HepG2 (cell line): ENCODE results near the gene HSD11B2. TPM values are rescaled to one million over a fixed set of nuclear protein-coding genes. Genes with fewer than 3 reads are reported as not detected.

Experiments used
- ARID2 ChIP-seq: sonication (generic); formaldehyde crosslinking; IDR thresholded peaks from 2 replicates; pipeline ENCODE4 v1.8.1; 2022; ENCODE audit warnings: mild to moderate bottlenecking, missing genetic modification reagents, borderline replicate concordance
- ATF1 ChIP-seq: IDR thresholded peaks from 2 replicates; pipeline ENCODE4 v1.6.1; 2016; ENCODE audit warnings: mild to moderate bottlenecking, control low read depth
- CENPT ChIP-seq: sonication (generic); formaldehyde crosslinking; IDR thresholded peaks from 2 replicates; pipeline ENCODE4 v1.8.0; 2022; ENCODE audit warnings: low read depth, mild to moderate bottlenecking, moderate library complexity, missing genetic modification reagents
- ELF1 ChIP-seq: sonication (generic); formaldehyde crosslinking; IDR thresholded peaks from 2 replicates; pipeline ENCODE4 v1.4.0; 2020; ENCODE audit warnings: missing genetic modification reagents
- IRF2 ChIP-seq: IDR thresholded peaks from 2 replicates; pipeline ENCODE4 v1.6.1; 2018; ENCODE audit warnings: missing genetic modification reagents, missing compliant biosample characterization
- MAFK ChIP-seq, 2 experiments: IDR thresholded peaks in 1 of 2; conservative IDR thresholded peaks in 1 of 2; 2 replicates each; pipeline ENCODE4 v1.6.1; 2011; ENCODE audit warnings: improper control_type of control experiment in 2 of 2, low read length in 2 of 2
- MEF2D ChIP-seq: sonication (generic); formaldehyde crosslinking; IDR thresholded peaks from 2 replicates; pipeline ENCODE4 v1.5.1; 2020; ENCODE audit warnings: mild to moderate bottlenecking, missing genetic modification reagents
- NFATC3 ChIP-seq: sonication (generic); formaldehyde crosslinking; IDR thresholded peaks from 2 replicates; pipeline ENCODE4 v1.5.1; 2020; ENCODE audit warnings: mild to moderate bottlenecking, missing genetic modification reagents
- NFRKB ChIP-seq: fragments of 450-650 bp; IDR thresholded peaks from 2 replicates; pipeline ENCODE4 v1.6.1; 2017
- PAF1 ChIP-seq: IDR thresholded peaks from 2 replicates; pipeline ENCODE4 v1.6.1; 2016; ENCODE audit warnings: missing genetic modification reagents, missing compliant biosample characterization
- PREB ChIP-seq: sonication (generic); formaldehyde crosslinking; IDR thresholded peaks from 2 replicates; pipeline ENCODE4 v1.4.0; 2020; ENCODE audit warnings: missing genetic modification reagents
- SIN3A ChIP-seq: IDR thresholded peaks from 2 replicates; pipeline ENCODE4 v1.6.1; 2011; ENCODE audit warnings: low read depth, mild to moderate bottlenecking, control low read depth, low read length, borderline replicate concordance
- SSRP1 ChIP-seq: IDR thresholded peaks from 2 replicates; pipeline ENCODE4 v1.6.1; 2016; ENCODE audit warnings: control low read depth
- TERF1 ChIP-seq: sonication (generic); formaldehyde crosslinking; IDR thresholded peaks from 2 replicates; pipeline ENCODE4 v1.8.0; 2022; ENCODE audit warnings: mild to moderate bottlenecking, missing genetic modification reagents, moderate library complexity
- TFAP4 ChIP-seq: sonication (generic); IDR thresholded peaks from 2 replicates; pipeline ENCODE4 v1.6.1; 2016; ENCODE audit warnings: low read depth, borderline replicate concordance
- ZFP91 ChIP-seq: sonication (generic); formaldehyde crosslinking; IDR thresholded peaks from 2 replicates; pipeline ENCODE4 v1.9.0; 2022; ENCODE audit warnings: missing genetic modification reagents, mild to moderate bottlenecking, borderline replicate concordance
- ZNF18 ChIP-seq: sonication (generic); formaldehyde crosslinking; IDR thresholded peaks from 2 replicates; pipeline ENCODE4 v1.8.0; 2022; ENCODE audit warnings: mild to moderate bottlenecking, missing genetic modification reagents; ENCODE audit not compliant: insufficient replicate concordance
- ZNF432 ChIP-seq: sonication (generic); formaldehyde crosslinking; IDR thresholded peaks from 2 replicates; pipeline ENCODE4 v1.5.0; 2020; ENCODE audit warnings: missing genetic modification reagents, mild to moderate bottlenecking, borderline replicate concordance
- ZNF501 ChIP-seq: sonication (generic); formaldehyde crosslinking; IDR thresholded peaks from 2 replicates; pipeline ENCODE4 v1.5.1; 2020; ENCODE audit warnings: mild to moderate bottlenecking, moderate library complexity, missing genetic modification reagents
- ZNF562 ChIP-seq: sonication (generic); formaldehyde crosslinking; IDR thresholded peaks from 2 replicates; pipeline ENCODE4 v1.8.0; 2022; ENCODE audit warnings: missing genetic modification reagents, borderline replicate concordance
- ZNF577 ChIP-seq: sonication (generic); formaldehyde crosslinking; IDR thresholded peaks from 2 replicates; pipeline ENCODE4 v1.4.0; 2020; ENCODE audit warnings: mild to moderate bottlenecking, low read depth, missing genetic modification reagents, borderline replicate concordance
- ZNF713 ChIP-seq: sonication (generic); formaldehyde crosslinking; IDR thresholded peaks from 2 replicates; pipeline ENCODE4 v1.4.0; 2020; ENCODE audit warnings: mild to moderate bottlenecking, missing genetic modification reagents
- ZNF83 ChIP-seq: sonication (generic); formaldehyde crosslinking; IDR thresholded peaks from 2 replicates; pipeline ENCODE4 v1.4.0; 2020; ENCODE audit warnings: missing genetic modification reagents, mild to moderate bottlenecking, borderline replicate concordance
- polyA plus RNA-seq, 8 experiments: library from polyadenylated mRNA; depleted of rRNA in 3 of 8; stranded (reverse) in 7 of 8; unstranded in 1 of 8; fragments of >200 nt; fragmentation: Illumina TruSeq in 4 of 8; extraction: Trizol in 4 of 8; gene quantifications; 2 replicates each; pipeline versions ENCODE4 v1.2.1 to v1.2.3, GENCODE V29; 2011 to 2016; ENCODE audit warnings: low read depth in 4 of 8, missing spikeins in 1 of 8, mixed read lengths in 1 of 8; ENCODE audit not compliant: insufficient read depth in 1 of 8
- total RNA-seq, 5 experiments: library from RNA; depleted of rRNA; stranded (reverse); fragments of >200 nt; fragmentation: Illumina TruSeq; extraction: Trizol; gene quantifications; 2 replicates each; pipeline ENCODE4 v1.2.3, GENCODE V29; 2016; ENCODE audit warnings: low read depth in 1 of 5

Gene HSD11B2
- total and polyA plus RNA-seq, 2 of the 13 experiments (the other 11 are each of a cell fraction or from before 2014, with no cell fraction given): 8.9 to 13.6 TPM

GRCh38 chr16:67415872-67416793, 14.8 kb upstream of the HSD11B2 start, which contains the start of gene ZDHHC1 (continued):
- TF ChIP-seq SIN3A (peak; percentile 52; the same call in 1 of the 2 replicates), ZNF501 (CRISPR knock-in tag) (peak; percentile 93), ZNF713 (peak; percentile 55; the same call in 1 of the 2 replicates), ZNF562 (CRISPR knock-in tag) (no peak), NFRKB (no peak), CENPT (CRISPR knock-in tag) (no peak), NFATC3 (CRISPR knock-in tag) (no peak), ATF1 (no peak), MAFK (conservative IDR thresholded peaks at IDR 0.05 in 1 of 2, IDR thresholded peaks at IDR 0.05 in 1 of 2; ENCODE audit: low read length in 2 of 2) (no peak), ZNF83 (CRISPR knock-in tag) (no peak; the same call in 1 of the 2 replicates), PREB (CRISPR knock-in tag) (0 out of 2 replicates have a peak, but pooled peaks have one; percentile 59), IRF2 (CRISPR knock-in tag) (peak; percentile 67; the same call in 1 of the 2 replicates), ELF1 (CRISPR knock-in tag) (no peak; the same call in 1 of the 2 replicates), PAF1 (no peak), ZNF432 (CRISPR knock-in tag) (no peak), TERF1 (CRISPR knock-in tag) (no peak), SSRP1 (CRISPR knock-in tag) (no peak), ARID2 (CRISPR knock-in tag) (peak; percentile 87), MEF2D (CRISPR knock-in tag) (no peak), ZNF577 (no peak), ZFP91 (CRISPR knock-in tag) (peak; percentile 75; the same call in 1 of the 2 replicates), ZNF18 (CRISPR knock-in tag) (no peak), TFAP4 (peak; percentile 45; the same call in 1 of the 2 replicates)
